ENCODE data around the gene RASSF10. TPM values are rescaled to one million over a fixed set of nuclear protein-coding genes. Genes with fewer than 3 reads are reported as not detected.

The RASSF10 gene
- polyA plus RNA-seq, 1 donor (not counting 4 experiments of a cell fraction or from before 2014, with no cell fraction given) = 2.1 TPM

DNA sequence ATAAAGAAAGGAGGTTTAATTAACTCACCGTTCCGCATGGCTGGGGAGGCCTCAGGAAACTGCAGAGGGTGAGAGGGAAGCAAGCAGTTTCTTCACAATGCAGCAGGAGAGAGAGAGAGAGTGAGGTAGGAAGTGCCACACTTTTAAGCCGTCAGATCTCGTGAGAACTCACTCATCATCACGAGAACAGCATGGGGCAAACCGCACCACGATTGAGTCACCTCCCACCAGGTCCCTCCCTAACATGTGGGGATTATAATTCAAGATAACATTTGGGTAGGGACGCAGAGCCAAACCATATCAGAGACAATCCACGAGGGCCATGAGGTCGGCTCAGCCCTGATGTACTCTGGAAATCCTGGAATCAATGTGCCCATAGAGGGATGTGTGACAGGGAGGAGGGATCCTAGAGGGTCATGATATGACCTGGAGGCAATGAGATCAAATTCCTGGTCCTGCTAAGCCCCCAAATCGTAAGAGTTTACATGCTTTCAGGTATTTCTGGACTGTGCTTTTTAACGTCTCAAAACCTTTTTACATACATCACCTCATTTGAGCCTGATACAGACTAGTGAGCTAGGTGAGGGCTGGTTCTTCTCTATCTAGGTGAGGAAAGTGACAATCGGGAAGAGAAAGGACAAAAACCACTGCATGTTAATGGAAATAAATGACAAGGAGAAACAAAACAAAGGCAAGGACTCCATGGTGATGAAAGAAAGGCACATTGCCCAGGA is 19.5 kb upstream of the RASSF10 start:
- H3K4me3 ChIP-seq (ENCODE audit: control insufficient read depth in 2 of 3, extremely low read depth in 1 of 3, insufficient read depth in 2 of 3, low read depth in 1 of 3, low read length in 3 of 3) = peak overlapping the region in 2 of 3 experiments; percentile 53 to 69
- no peaks in the 10 kb centered on the region for H4K20me1 ChIP-seq (ENCODE audit: control insufficient read depth, extremely low read depth, insufficient read depth, low read length)
- H3K27ac ChIP-seq (ENCODE audit: control insufficient read depth, insufficient read depth, low read length) = peak overlapping the region; percentile 50
- no peaks in the 10 kb centered on the region for H3K27me3 ChIP-seq (ENCODE audit: control insufficient read depth, extremely low read depth, insufficient read depth, low read length)
- no peaks in the 10 kb centered on the region for H3K79me2 ChIP-seq (ENCODE audit: control insufficient read depth, insufficient read depth, low read length)
- FAIRE-seq (no peak), DNase-seq (ENCODE audit: low read depth, low spot score) (peak; percentile 41)
- no peak overlapping the region for H2AFZ ChIP-seq (ENCODE audit: control insufficient read depth, low read length)
- dilution Hi-C loops (cut with MboI; ENCODE audit: extremely low pct_ligation_motif_present, low sequenced_read_pairs) = loop anchor here (25.0 kb wide), 1 partner anchor 173 kb away; no protein-coding TSS in a partner anchor
- peaks cover 21% of the 10 kb centered on the region for H3K4me1 ChIP-seq (ENCODE audit: control insufficient read depth, extremely low read depth, insufficient read depth, low read length)
- H3K9ac ChIP-seq (ENCODE audit: control insufficient read depth, extremely low read depth, insufficient read depth, low read length) = peak overlapping the region; percentile 65
- no peaks in the 10 kb centered on the region for H3K9me3 ChIP-seq (ENCODE audit: control insufficient read depth, low read depth, low read length)
- H3K36me3 ChIP-seq (ENCODE audit: control insufficient read depth in 2 of 2, extremely low read depth in 1 of 2, insufficient read depth in 2 of 2, low read length in 2 of 2) = peaks cover 4 to 7% of the 10 kb centered on the region in 2 experiments
- no peak overlapping the region for H3K4me2 ChIP-seq (ENCODE audit: control insufficient read depth, extremely low read depth, insufficient read depth, low read depth, low read length)
- no peak for TF ChIP-seq EZH2 (IDR thresholded peaks at IDR 0.05; ENCODE audit: low read length)
- TF ChIP-seq, protein P1, sequence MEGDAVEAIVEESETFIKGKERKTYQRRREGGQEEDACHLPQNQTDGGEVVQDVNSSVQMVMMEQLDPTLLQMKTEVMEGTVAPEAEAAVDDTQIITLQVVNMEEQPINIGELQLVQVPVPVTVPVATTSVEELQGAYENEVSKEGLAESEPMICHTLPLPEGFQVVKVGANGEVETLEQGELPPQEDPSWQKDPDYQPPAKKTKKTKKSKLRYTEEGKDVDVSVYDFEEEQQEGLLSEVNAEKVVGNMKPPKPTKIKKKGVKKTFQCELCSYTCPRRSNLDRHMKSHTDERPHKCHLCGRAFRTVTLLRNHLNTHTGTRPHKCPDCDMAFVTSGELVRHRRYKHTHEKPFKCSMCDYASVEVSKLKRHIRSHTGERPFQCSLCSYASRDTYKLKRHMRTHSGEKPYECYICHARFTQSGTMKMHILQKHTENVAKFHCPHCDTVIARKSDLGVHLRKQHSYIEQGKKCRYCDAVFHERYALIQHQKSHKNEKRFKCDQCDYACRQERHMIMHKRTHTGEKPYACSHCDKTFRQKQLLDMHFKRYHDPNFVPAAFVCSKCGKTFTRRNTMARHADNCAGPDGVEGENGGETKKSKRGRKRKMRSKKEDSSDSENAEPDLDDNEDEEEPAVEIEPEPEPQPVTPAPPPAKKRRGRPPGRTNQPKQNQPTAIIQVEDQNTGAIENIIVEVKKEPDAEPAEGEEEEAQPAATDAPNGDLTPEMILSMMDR (optimal IDR thresholded peaks at IDR 0.05 in 1 of 3, IDR thresholded peaks at IDR 0.05 in 1 of 3, conservative IDR thresholded peaks at IDR 0.05 in 1 of 3; ENCODE audit: extremely low read depth in 1 of 3, insufficient read depth in 2 of 3, low read length in 3 of 3) = no peak
- no peaks in the 10 kb centered on the region for H3K9me1 ChIP-seq (ENCODE audit: control insufficient read depth, extremely low read depth, insufficient read depth, low read length)

DNA sequence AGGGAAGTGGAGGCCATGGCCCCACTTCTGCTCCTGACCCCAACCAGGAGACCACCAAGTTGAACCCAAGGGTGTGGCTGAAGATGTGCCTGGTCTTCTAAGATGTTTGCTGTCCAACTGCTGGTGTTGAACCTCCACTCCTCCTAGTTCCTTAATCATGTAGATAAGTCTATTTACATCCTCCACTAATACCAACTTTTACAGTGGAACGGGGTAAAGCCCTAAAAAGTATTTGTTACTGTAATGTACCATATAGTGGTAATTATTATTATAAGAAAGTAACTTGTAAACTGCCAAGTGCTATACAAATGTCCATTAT is 19.0 kb upstream of the RASSF10 start:
- Histone ChIP-seq H3K9me3 (ENCODE audit: control insufficient read depth, low read depth, low read length) (no peaks in the 10 kb centered on the region), H3K4me3 (ENCODE audit: control insufficient read depth in 2 of 3, extremely low read depth in 1 of 3, insufficient read depth in 2 of 3, low read depth in 1 of 3, low read length in 3 of 3) (no peak overlapping the region), H3K4me1 (ENCODE audit: control insufficient read depth, extremely low read depth, insufficient read depth, low read length) (peaks cover 21% of the 10 kb centered on the region), H3K9me1 (ENCODE audit: control insufficient read depth, extremely low read depth, insufficient read depth, low read length) (no peaks in the 10 kb centered on the region), H3K9ac (ENCODE audit: control insufficient read depth, extremely low read depth, insufficient read depth, low read length) (no peak overlapping the region), H3K27ac (ENCODE audit: control insufficient read depth, insufficient read depth, low read length) (no peak overlapping the region), H3K27me3 (ENCODE audit: control insufficient read depth, extremely low read depth, insufficient read depth, low read length) (no peaks in the 10 kb centered on the region), H3K36me3 (ENCODE audit: control insufficient read depth in 2 of 2, extremely low read depth in 1 of 2, insufficient read depth in 2 of 2, low read length in 2 of 2) (peaks cover 2 to 6% of the 10 kb centered on the region in 2 experiments), H3K4me2 (ENCODE audit: control insufficient read depth, extremely low read depth, insufficient read depth, low read depth, low read length) (no peak overlapping the region), H2AFZ (ENCODE audit: control insufficient read depth, low read length) (no peak overlapping the region), H3K79me2 (ENCODE audit: control insufficient read depth, insufficient read depth, low read length) (no peaks in the 10 kb centered on the region), H4K20me1 (ENCODE audit: control insufficient read depth, extremely low read depth, insufficient read depth, low read length) (no peaks in the 10 kb centered on the region)
- no peak for TF ChIP-seq EZH2 (IDR thresholded peaks at IDR 0.05; ENCODE audit: low read length)
- TF ChIP-seq, protein P1 (optimal IDR thresholded peaks at IDR 0.05 in 1 of 3, IDR thresholded peaks at IDR 0.05 in 1 of 3, conservative IDR thresholded peaks at IDR 0.05 in 1 of 3; ENCODE audit: extremely low read depth in 1 of 3, insufficient read depth in 2 of 3, low read length in 3 of 3) = no peak
- dilution Hi-C loops (cut with MboI; ENCODE audit: extremely low pct_ligation_motif_present, low sequenced_read_pairs) = loop anchor here (25.0 kb wide), 1 partner anchor 172 kb away; no protein-coding TSS in a partner anchor
- FAIRE-seq = no peak
- no peak for DNase-seq (ENCODE audit: low read depth, low spot score)

Data from keratinocyte (primary cell).